Measurements from ENCODE around the gene FCHSD2. TPM values are rescaled to one million over a fixed set of nuclear protein-coding genes. Genes with fewer than 3 reads are reported as not detected.

Gene FCHSD2
- total and polyA plus RNA-seq, 2 donors (not counting 3 experiments of a cell fraction or from before 2014, with no cell fraction given): 20.8 to 56.9 TPM

DNA sequence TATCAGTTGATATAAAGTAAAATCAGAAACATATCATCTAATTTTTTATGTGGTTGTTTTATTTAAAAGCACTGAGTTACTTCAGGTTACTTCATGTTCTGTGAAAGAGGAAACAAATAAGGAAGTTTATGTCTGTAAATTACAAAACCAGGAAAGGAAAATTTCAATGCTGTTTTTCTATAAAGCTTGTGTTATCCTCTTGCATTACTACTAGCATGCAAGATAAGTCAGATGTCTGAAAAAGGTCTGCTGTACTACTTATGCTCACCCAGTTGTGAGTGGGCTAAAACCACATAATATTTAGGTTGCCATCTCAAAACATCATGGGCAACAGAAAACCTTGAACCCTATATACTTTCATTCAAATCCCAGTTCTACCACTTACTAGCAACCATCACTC, 206.4 kb downstream of the FCHSD2 start:
- Histone ChIP-seq H4K20me1 (replicated peaks; ENCODE audit: control insufficient read depth, extremely low read depth, insufficient read depth, low read length) (no peaks in the 10 kb centered on the region), H3K4me3 (replicated peaks in 1 of 3; ENCODE audit: insufficient read depth in 1 of 3, low read depth in 1 of 3, low read length in 3 of 3) (peak overlapping the region in 1 of 3 experiments; percentile 20), H3K4me1 (ENCODE audit: control insufficient read depth, extremely low read depth, insufficient read depth, low read length) (peaks cover 31% of the 10 kb centered on the region), H3K4me2 (ENCODE audit: insufficient read depth, low read length) (peak overlapping the region; percentile 75), H3K36me3 (ENCODE audit: control insufficient read depth in 2 of 2, extremely low read depth in 1 of 2, insufficient read depth in 2 of 2, low read length in 2 of 2) (no peaks in the 10 kb centered on the region), H3K27ac (ENCODE audit: insufficient read depth, low read depth, low read length) (peak overlapping the region; percentile 14), H3K27me3 (ENCODE audit: control insufficient read depth in 2 of 2, insufficient read depth in 2 of 2, low read length in 2 of 2) (no peaks in the 10 kb centered on the region), H3K9ac (replicated peaks; ENCODE audit: extremely low read depth, insufficient read depth, low read length) (no peak overlapping the region), H2AFZ (ENCODE audit: low read depth, low read length) (no peak overlapping the region), H3K9me3 (replicated peaks; ENCODE audit: control insufficient read depth, insufficient read depth, low read length) (no peaks in the 10 kb centered on the region), H3K79me2 (ENCODE audit: control insufficient read depth, insufficient read depth, low read length) (peaks cover 2% of the 10 kb centered on the region), H3K9me1 (replicated peaks; ENCODE audit: control insufficient read depth, extremely low read depth, insufficient read depth, low read length) (no peaks in the 10 kb centered on the region)
- CTCF ChIA-PET: interaction anchor here (1.1 to 1.3 kb wide), 3 partner anchors 11 to 242 kb away, joined by 3 to 5 read pairs (median 4); no protein-coding TSS in a partner anchor
- intact Hi-C loops (cut with micrococcal nuclease): no loop called here
- POLR2A ChIA-PET: no interaction called here
- TF ChIP-seq POLR2A (IDR thresholded peaks at IDR 0.05; ENCODE audit: low read depth, low read length): no peak
- no peak for TF ChIP-seq FOS (IDR thresholded peaks at IDR 0.05; ENCODE audit: borderline replicate concordance, insufficient read depth, low read length)
- TF ChIP-seq, protein P1, sequence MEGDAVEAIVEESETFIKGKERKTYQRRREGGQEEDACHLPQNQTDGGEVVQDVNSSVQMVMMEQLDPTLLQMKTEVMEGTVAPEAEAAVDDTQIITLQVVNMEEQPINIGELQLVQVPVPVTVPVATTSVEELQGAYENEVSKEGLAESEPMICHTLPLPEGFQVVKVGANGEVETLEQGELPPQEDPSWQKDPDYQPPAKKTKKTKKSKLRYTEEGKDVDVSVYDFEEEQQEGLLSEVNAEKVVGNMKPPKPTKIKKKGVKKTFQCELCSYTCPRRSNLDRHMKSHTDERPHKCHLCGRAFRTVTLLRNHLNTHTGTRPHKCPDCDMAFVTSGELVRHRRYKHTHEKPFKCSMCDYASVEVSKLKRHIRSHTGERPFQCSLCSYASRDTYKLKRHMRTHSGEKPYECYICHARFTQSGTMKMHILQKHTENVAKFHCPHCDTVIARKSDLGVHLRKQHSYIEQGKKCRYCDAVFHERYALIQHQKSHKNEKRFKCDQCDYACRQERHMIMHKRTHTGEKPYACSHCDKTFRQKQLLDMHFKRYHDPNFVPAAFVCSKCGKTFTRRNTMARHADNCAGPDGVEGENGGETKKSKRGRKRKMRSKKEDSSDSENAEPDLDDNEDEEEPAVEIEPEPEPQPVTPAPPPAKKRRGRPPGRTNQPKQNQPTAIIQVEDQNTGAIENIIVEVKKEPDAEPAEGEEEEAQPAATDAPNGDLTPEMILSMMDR (IDR thresholded peaks at IDR 0.05; ENCODE audit: extremely low read depth in 1 of 2, insufficient read depth in 1 of 2, low read depth in 1 of 2, low read length in 2 of 2): no peak
- no peak for TF ChIP-seq GATA2 (IDR thresholded peaks at IDR 0.05; ENCODE audit: insufficient read depth, insufficient read length, low read depth, low read length)
- TF ChIP-seq JUN (IDR thresholded peaks at IDR 0.05; ENCODE audit: borderline replicate concordance, insufficient read depth, insufficient read length, low read depth): no peak
- TF ChIP-seq EZH2 (IDR thresholded peaks at IDR 0.05; ENCODE audit: borderline replicate concordance, low read depth, low read length, severe bottlenecking): no peak
- TF ChIP-seq MAX (IDR thresholded peaks at IDR 0.05; ENCODE audit: insufficient read depth, insufficient read length): no peak
- TF ChIP-seq MYC (IDR thresholded peaks at IDR 0.05; ENCODE audit: low read depth, low read length): no peak
- TF ChIP-seq POLR2AphosphoS5 (IDR thresholded peaks at IDR 0.05; ENCODE audit: insufficient read depth, low read depth, low read length): no peak
- BruUV-seq (replicated peaks): no TSS peak
- FAIRE-seq (peak; percentile 4), DNase-seq (ENCODE audit: low read depth, low spot score) (peak; percentile 71)
- dilution Hi-C loops (cut with MboI; ENCODE audit: extremely low pct_ligation_motif_present, low sequenced_read_pairs): no loop called here

Measured in endothelial cell of umbilical vein (primary cell).